ENCODE results near the gene VMAC.

VMAC gene

GRCh38 chr19:5900976-5901375 is 3.7 kb upstream of the VMAC start:
- TF ChIP-seq CTCF (IDR thresholded peaks at IDR 0.05; ENCODE audit: control insufficient read depth, extremely low read depth, insufficient read depth) = no peak
- H3K4me3 ChIP-seq (ENCODE audit: low read depth, low read length) = no peak overlapping the region
- DNase-seq (ENCODE audit: low read depth) = no peak

- no peak for TF ChIP-seq CTCF (IDR thresholded peaks at IDR 0.05; ENCODE audit: control insufficient read depth, extremely low read depth, insufficient read depth)
- DNase-seq (ENCODE audit: low read depth) = no peak
- H3K4me3 ChIP-seq (ENCODE audit: low read depth, low read length) = peak overlapping the region; percentile 77
These were observed 1.5 kb upstream of the VMAC start for GRCh38 chr19:5903056-5903623.

GRCh38 chr19:5903624-5904351 is 884 bp upstream of the VMAC start, which contains the start of gene NDUFA11:
Gene NDUFA11, minus strand, starts transcription at chr19:5903790. Its CDS starts 82 bp downstream, at chr19:5903708.
- TF ChIP-seq CTCF (IDR thresholded peaks at IDR 0.05; ENCODE audit: control insufficient read depth, extremely low read depth, insufficient read depth) = no peak
- no peak for DNase-seq (ENCODE audit: low read depth)
- H3K4me3 ChIP-seq (ENCODE audit: low read depth, low read length) = peak within 1 kb of the TSS; percentile 77

- no peak for DNase-seq (ENCODE audit: low read depth)
- no peak for TF ChIP-seq CTCF (IDR thresholded peaks at IDR 0.05; ENCODE audit: control insufficient read depth, extremely low read depth, insufficient read depth)
- H3K4me3 ChIP-seq (ENCODE audit: low read depth, low read length) = peak overlapping the region; percentile 74
These were observed 574 bp downstream of the VMAC start for GRCh38 chr19:5905114-5905778.

- DNase-seq (ENCODE audit: low read depth) = no peak
- TF ChIP-seq CTCF (IDR thresholded peaks at IDR 0.05; ENCODE audit: control insufficient read depth, extremely low read depth, insufficient read depth) = no peak
- H3K4me3 ChIP-seq (ENCODE audit: low read depth, low read length) = no peak overlapping the region
These were observed 2.6 kb downstream of the VMAC start for GRCh38 chr19:5907241-5907640.

GRCh38 chr19:5908773-5909442 is 4.2 kb downstream of the VMAC start:
- DNase-seq (ENCODE audit: low read depth) = no peak

More at GRCh38 chr19:5908773-5909442, 4.2 kb downstream of the VMAC start:
- no peak for TF ChIP-seq CTCF (IDR thresholded peaks at IDR 0.05; ENCODE audit: control insufficient read depth, extremely low read depth, insufficient read depth)
- H3K4me3 ChIP-seq (ENCODE audit: low read depth, low read length) = no peak overlapping the region
